Left lobe of liver (tissue), 2 donors: Measurements from ENCODE around the gene NEU1. TPM values are rescaled to one million over a fixed set of nuclear protein-coding genes. Genes with fewer than 3 reads are reported as not detected.
"Not testable (repeated sequence)": the region's sequence is repeated elsewhere in the genome, so short reads cannot be mapped to it uniquely, and the experiment has no call there.

Experiments used
- ATAC-seq: fragments of 200-7000 bp; cut with Tn5 transposase; one replicate; pipeline ENCODE4 v1.9.1; 2020; ENCODE audit warnings: mild to moderate bottlenecking, moderate library complexity
- DNase-seq: peaks from one replicate; pipeline ENCODE4 v3.0.0-alpha.2; 2020; ENCODE audit warnings: low spot score
- total RNA-seq: library from RNA; stranded (reverse); gene quantifications from one replicate; pipeline ENCODE4 v1.2.1, GENCODE V29; 2021
- donor health status: DM: no; HTN: no; CAD: no; lungs with moderate emphysema.
- donor health status: DM: no; HTN: yes; CAD: no.

Gene NEU1
- total RNA-seq, 1 donor from 2014 or later: 20.1 TPM

DNA sequence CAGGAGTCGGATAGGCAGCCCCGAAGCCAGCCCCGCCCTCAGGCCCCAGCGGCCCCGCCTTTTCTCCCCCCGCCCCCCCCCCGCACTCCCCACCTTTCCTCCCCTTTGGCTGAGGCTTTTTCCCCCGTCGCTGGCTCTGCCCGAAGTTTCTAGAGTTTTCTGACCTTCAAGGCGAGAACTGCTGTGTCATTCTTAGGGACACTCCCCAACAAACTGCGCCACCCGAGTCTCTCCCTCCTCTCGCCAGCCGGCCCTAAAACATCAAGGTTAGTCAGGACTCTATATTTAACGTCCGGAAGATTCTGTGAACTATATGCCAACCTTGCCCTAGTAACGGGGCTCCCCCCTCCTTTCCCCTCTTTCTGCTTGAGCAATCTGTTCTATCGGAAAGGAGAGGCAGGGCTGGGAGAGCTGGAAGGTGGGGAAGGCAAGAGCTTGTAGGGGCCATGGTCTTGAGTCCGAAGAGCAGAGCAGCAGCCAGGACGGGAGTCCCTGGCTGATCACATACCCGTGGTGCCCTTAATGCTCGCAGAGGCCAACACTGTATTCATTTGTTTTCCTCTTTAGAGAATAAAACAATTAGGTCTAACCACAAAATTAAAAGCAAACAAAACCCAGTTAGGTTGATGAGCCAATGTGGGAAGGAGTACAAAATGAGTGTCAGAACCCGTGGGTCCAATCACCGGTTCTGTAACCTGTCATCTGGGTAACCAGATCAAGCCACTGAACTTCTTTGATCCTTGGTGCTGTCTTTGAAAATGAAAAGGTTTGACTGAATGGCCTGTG is 40.4 kb downstream of the NEU1 start:
- peak; percentile 87 for DNase-seq

DNA sequence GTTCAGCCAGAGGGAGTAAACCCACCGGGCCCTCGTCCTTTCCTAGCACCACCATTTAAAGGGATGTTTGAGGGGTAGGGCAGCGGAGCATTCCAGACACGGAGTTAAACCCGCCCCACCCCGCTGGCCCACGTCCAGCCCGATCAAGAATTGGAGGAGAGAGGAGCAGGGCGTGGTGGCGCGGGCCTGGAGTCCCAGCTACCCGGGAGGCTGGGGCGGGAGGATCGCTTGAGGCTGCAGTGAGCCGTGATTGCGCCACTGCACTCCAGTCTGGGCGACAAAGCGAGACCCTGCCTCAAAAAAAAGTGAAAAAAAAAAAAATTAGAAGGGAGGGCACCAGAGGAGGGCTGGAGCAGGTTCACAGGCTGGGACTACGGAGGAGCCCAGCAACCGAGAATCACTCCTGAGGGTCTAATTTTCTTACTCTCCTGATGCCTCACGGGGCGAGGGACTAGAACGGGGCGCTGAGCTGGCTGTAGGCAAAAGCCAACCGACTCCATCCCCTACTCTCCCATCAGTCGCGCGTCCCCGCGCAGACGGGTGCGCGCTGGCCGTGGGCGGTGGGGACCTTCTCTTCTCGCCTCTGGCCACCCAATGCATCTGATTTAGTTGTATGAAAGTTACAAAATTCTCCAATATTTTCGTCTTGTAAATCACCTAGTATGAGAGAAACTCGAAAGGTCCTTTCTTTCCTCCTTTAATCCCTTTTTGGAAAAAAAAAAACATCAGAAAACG is 41.2 kb downstream of the NEU1 start:
- DNase-seq: peak; percentile 75

More for the DNA sequence above, 40.4 kb downstream of the NEU1 start:
- peak; percentile 55 for ATAC-seq

GRCh38 chr6:31820399-31820798 is 42.2 kb downstream of the NEU1 start:
- not testable (repeated sequence) for ATAC-seq, DNase-seq

More for the DNA sequence above, 41.2 kb downstream of the NEU1 start:
- ATAC-seq: peak; percentile 31

GRCh38 chr6:31819871-31820299 is 42.7 kb downstream of the NEU1 start:
- DNase-seq (no peak), ATAC-seq (no peak)

GRCh38 chr6:31817929-31818511 is 44.6 kb downstream of the NEU1 start:
- ATAC-seq: not testable (repeated sequence)
- peak; percentile 61 for DNase-seq

DNA sequence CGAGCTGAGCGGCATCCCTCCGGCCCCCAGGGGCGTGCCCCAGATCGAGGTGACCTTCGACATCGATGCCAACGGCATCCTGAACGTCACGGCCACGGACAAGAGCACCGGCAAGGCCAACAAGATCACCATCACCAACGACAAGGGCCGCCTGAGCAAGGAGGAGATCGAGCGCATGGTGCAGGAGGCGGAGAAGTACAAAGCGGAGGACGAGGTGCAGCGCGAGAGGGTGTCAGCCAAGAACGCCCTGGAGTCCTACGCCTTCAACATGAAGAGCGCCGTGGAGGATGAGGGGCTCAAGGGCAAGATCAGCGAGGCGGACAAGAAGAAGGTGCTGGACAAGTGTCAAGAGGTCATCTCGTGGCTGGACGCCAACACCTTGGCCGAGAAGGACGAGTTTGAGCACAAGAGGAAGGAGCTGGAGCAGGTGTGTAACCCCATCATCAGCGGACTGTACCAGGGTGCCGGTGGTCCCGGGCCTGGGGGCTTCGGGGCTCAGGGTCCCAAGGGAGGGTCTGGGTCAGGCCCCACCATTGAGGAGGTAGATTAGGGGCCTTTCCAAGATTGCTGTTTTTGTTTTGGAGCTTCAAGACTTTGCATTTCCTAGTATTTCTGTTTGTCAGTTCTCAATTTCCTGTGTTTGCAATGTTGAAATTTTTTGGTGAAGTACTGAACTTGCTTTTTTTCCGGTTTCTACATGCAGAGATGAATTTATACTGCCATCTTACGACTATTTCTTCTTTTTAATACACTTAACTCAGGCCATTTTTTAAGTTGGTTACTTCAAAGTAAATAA is 45.3 kb downstream of the NEU1 start:
- peak; percentile 2 for ATAC-seq

DNA sequence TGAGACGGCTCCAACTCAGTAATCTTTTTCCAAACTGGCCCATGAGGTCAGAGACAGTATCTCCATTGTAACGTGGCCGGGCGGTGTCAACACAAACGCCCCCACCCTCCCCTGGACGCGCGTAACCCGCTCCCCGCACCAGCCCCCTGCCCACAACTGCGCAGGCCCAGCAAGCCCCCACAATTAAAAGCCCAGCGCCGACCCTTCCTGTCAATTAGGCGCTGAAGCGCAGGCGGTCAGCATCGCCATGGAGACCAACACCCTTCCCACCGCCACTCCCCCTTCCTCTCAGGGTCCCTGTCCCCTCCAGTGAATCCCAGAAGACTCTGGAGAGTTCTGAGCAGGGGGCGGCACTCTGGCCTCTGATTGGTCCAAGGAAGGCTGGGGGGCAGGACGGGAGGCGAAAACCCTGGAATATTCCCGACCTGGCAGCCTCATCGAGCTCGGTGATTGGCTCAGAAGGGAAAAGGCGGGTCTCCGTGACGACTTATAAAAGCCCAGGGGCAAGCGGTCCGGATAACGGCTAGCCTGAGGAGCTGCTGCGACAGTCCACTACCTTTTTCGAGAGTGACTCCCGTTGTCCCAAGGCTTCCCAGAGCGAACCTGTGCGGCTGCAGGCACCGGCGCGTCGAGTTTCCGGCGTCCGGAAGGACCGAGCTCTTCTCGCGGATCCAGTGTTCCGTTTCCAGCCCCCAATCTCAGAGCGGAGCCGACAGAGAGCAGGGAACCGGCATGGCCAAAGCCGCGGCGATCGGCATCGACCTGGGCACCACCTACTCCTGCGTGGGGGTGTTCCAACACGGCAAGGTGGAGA is 47.4 kb downstream of the NEU1 start, which contains the start of the genes HSPA1A and HSPA1L:
TSS of gene HSPA1A (plus strand) at position 519 of the 814 bp plus-strand sequence. CDS start at position 733, 214 bp downstream.
TSS of gene HSPA1L (minus strand) at position 259 of the 814 bp plus-strand sequence. CDS start 3,311 bp downstream, outside the sequence.
- DNase-seq: peak; percentile 98
- peak; percentile 55 for ATAC-seq

More for the DNA sequence above, 45.3 kb downstream of the NEU1 start:
- peak; percentile 73 for DNase-seq

DNA sequence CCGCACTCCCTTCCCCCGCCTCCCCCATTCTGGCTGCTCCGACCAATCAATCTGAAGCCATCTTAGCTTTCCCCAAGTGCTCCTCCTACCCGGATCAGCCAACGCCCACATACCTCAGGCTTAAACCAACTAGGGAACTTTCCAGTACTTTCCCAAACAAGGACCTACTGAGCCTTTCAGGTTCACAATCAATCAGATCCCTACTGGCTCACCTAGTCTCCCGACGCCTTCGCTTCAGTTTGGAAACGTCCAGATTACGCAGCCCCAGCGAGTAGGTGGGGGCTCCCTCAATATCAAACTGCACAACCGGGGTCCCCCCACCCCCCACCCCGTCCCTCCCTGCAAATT is 48.0 kb downstream of the NEU1 start:
- DNase-seq (peak; percentile 95), ATAC-seq (peak; percentile 41)

- DNase-seq: no peak
- ATAC-seq: no peak
These were observed 49.2 kb downstream of the NEU1 start for GRCh38 chr6:31813465-31813849.

DNA sequence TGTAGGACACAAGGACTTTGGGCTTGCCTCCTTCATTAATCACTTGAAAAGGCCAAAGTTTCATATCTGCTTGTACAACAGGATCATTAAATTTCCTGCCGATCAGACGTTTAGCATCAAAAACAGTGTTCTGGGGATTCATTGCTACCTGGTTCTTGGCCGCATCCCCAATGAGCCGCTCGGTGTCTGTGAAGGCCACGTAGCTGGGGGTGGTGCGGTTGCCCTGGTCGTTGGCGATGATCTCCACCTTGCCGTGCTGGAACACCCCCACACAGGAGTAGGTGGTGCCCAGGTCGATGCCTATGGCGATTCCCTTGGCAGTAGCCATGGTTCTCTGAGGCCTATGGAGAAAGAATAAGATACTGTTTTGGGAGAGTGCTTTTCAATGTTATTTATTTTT is 51.0 kb downstream of the NEU1 start:
- ATAC-seq (no peak), DNase-seq (no peak)

DNA sequence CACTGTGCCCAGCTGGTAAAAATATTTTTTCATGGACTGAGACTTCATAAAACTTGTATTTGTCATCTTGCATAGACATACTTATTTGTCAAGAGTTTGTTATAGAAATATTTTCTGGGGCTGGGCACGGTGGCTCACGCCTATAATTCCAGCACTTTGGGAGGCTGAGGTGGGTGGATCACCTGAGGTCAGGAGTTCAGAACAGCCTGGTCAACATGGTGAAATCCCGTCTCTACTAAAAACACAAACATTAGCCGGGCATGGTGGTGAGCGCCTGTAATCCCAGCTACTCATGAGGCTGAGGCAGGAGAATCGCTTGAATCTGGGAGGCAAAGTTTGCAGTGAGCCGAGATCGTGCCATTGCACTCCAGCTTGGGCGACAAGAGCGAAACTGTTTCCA is 54.0 kb downstream of the NEU1 start:
- ATAC-seq: peak; percentile 4
- not testable (repeated sequence) for DNase-seq

Other genes starting within 250 kb of the NEU1 start
- gene AIF1, start 247.6 kb downstream of the NEU1 start, total RNA-seq: 7.2 TPM
- 47.3 TPM for gene PRRC2A, start 242.1 kb downstream of the NEU1 start, total RNA-seq
- 141 TPM for gene BAG6, start 210.2 kb downstream of the NEU1 start, total RNA-seq
- gene APOM, start 206.9 kb downstream of the NEU1 start, total RNA-seq: 97.1 TPM
- 7.9 TPM for gene C6orf47, start 202.0 kb downstream of the NEU1 start, total RNA-seq
- 7.7 TPM for gene GPANK1, start 197.8 kb downstream of the NEU1 start, total RNA-seq
- gene CSNK2B, start 196.7 kb downstream of the NEU1 start, total RNA-seq: 45.8 TPM
- 4.0 TPM for gene LY6G5B, start 192.8 kb downstream of the NEU1 start, total RNA-seq
- 0.88 TPM for gene LY6G5C, start 181.8 kb downstream of the NEU1 start, total RNA-seq
- gene ABHD16A, start 159.5 kb downstream of the NEU1 start, total RNA-seq: 35.1 TPM
- not detected for gene LY6G6F, start 156.0 kb downstream of the NEU1 start, total RNA-seq
- not detected for gene LY6G6D, start 147.5 kb downstream of the NEU1 start, total RNA-seq
- gene LY6G6C, start 141.1 kb downstream of the NEU1 start, total RNA-seq: not detected
- 0.33 TPM for gene MPIG6B, start 139.4 kb downstream of the NEU1 start, total RNA-seq
- gene DDAH2, start 133.5 kb downstream of the NEU1 start, total RNA-seq: 22.2 TPM
- gene CLIC1, start 126.3 kb downstream of the NEU1 start, total RNA-seq: 37.7 TPM
- gene MSH5, start 122.8 kb downstream of the NEU1 start, total RNA-seq: 5.2 TPM
- 0.73 TPM for gene SAPCD1, start 100.2 kb downstream of the NEU1 start, total RNA-seq
- gene VWA7, start 85.5 kb downstream of the NEU1 start, total RNA-seq: 2.3 TPM
- gene VARS1, start 67.1 kb downstream of the NEU1 start, total RNA-seq: 52.6 TPM
- 9.8 TPM for gene LSM2, start 55.9 kb downstream of the NEU1 start, total RNA-seq
- 0.60 TPM for gene HSPA1L, start 47.5 kb downstream of the NEU1 start, total RNA-seq
- gene HSPA1A, start 47.3 kb downstream of the NEU1 start, total RNA-seq: 89.1 TPM
- gene HSPA1B, start 35.1 kb downstream of the NEU1 start, total RNA-seq: 50.8 TPM
- gene SLC44A4, start 16.2 kb upstream of the NEU1 start, total RNA-seq: 0.86 TPM
- gene EHMT2, start 34.9 kb upstream of the NEU1 start, total RNA-seq: 15.7 TPM
- 0.86 TPM for gene ZBTB12, start 39.3 kb upstream of the NEU1 start, total RNA-seq
- 451 TPM for gene C2, start 64.9 kb upstream of the NEU1 start, total RNA-seq
- gene CFB, start 83.3 kb upstream of the NEU1 start, total RNA-seq: 1,916 TPM
- gene NELFE, start 96.2 kb upstream of the NEU1 start, total RNA-seq: 15.3 TPM
- gene SKIC2, start 96.4 kb upstream of the NEU1 start, total RNA-seq: 50.2 TPM
- gene DXO, start 109.3 kb upstream of the NEU1 start, total RNA-seq: 15.5 TPM
- 2,044 TPM for gene C4A, start 119.2 kb upstream of the NEU1 start, total RNA-seq
- gene C4B, start 152.0 kb upstream of the NEU1 start, total RNA-seq: 2,468 TPM
- gene CYP21A2, start 175.6 kb upstream of the NEU1 start, total RNA-seq: 9.0 TPM
- 13.7 TPM for gene TNXB, start 246.5 kb upstream of the NEU1 start, total RNA-seq